Fibroblast of the aortic adventitia (primary cell): Measurements from ENCODE around the gene CENPS. TPM values are rescaled to one million over a fixed set of nuclear protein-coding genes. Genes with fewer than 3 reads are reported as not detected.

Experiments
- DNase-seq: peaks from one replicate; pipeline ENCODE4 v3.0.0-alpha.2; 2010; ENCODE audit warnings: low read depth
- H3K4me3 ChIP-seq: 2 replicates; pipeline ENCODE4 v1.5.1; 2011; ENCODE audit warnings: low read depth, mild to moderate bottlenecking, control low read depth, low read length, moderate library complexity
- total RNA-seq: library from RNA; depleted of rRNA; stranded (reverse); fragments of >200 nt; gene quantifications from 2 replicates; pipeline ENCODE4 v1.2.3, GENCODE V29; 2012; ENCODE audit warnings: low replicate concordance
- TF ChIP-seq, protein P1 (sequence below): IDR thresholded peaks from 2 replicates; pipeline ENCODE4 v1.5.1; 2011; ENCODE audit warnings: mild to moderate bottlenecking, low read length, control low read depth, inconsistent platforms; ENCODE audit not compliant: insufficient read depth

CENPS gene
- total RNA-seq, 1 donor = 25.8 TPM

DNA sequence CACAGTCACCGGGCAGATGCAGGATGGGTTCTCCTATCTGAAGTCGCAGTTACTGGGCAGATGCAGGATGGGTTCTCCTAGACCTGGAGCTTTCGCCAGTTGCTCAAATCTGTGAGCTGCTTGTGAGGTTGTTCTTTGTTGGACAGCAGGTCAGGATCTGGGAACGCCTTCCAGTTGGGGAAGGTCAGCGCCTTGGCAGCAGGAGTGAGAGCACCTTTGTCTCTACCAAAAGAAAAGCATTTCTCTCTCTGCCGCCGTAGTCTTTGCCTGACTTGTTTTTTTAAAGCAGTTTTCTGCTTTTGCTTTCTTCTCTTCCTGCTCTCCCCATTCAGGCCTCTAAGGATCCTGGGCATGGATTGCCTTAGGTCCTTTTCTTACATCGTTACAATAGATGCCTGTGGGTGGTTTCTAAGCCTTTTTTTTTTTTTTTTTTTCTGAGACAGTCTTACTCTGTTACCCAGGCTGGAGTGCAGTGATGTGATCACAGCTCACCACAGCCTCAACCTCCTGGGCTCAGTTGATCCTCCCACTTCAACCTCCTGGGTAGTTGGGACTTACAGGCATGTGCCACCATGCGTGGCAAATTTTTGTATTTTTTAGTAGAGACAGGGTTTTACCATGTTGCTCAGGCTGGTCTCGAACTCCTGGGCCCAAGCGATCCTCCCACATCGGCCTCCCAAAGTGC is 60.2 kb downstream of the CENPS start:
- DNase-seq = no peak
- no peak overlapping the region for H3K4me3 ChIP-seq
- TF ChIP-seq, protein P1, sequence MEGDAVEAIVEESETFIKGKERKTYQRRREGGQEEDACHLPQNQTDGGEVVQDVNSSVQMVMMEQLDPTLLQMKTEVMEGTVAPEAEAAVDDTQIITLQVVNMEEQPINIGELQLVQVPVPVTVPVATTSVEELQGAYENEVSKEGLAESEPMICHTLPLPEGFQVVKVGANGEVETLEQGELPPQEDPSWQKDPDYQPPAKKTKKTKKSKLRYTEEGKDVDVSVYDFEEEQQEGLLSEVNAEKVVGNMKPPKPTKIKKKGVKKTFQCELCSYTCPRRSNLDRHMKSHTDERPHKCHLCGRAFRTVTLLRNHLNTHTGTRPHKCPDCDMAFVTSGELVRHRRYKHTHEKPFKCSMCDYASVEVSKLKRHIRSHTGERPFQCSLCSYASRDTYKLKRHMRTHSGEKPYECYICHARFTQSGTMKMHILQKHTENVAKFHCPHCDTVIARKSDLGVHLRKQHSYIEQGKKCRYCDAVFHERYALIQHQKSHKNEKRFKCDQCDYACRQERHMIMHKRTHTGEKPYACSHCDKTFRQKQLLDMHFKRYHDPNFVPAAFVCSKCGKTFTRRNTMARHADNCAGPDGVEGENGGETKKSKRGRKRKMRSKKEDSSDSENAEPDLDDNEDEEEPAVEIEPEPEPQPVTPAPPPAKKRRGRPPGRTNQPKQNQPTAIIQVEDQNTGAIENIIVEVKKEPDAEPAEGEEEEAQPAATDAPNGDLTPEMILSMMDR = no peak

Other genes with a start within 250 kb of the CENPS start
- 34.8 and 45.5 TPM in 2 replicates for gene KIF1B, start 219.9 kb upstream of the CENPS start, total RNA-seq
- gene PGD, start 31.4 kb upstream of the CENPS start, total RNA-seq = 108 and 494 TPM in 2 replicates
- gene CORT, start 19.6 kb downstream of the CENPS start, total RNA-seq = 0.36 TPM in 1 of 2 replicates, not detected in the other
- 23.1 and 36.6 TPM in 2 replicates for gene DFFA, start 42.1 kb downstream of the CENPS start, total RNA-seq
- gene PEX14, start 44.5 kb downstream of the CENPS start, total RNA-seq = 8.3 and 12.2 TPM in 2 replicates